Endothelial cell of umbilical vein (primary cell): ENCODE results near the gene SKIL. TPM values are rescaled to one million over a fixed set of nuclear protein-coding genes. Genes with fewer than 3 reads are reported as not detected.

ENCODE experiments used
- BruUV-seq: library from RNA; stranded (reverse); fragments of 400-500 nt; replicated peaks from 2 replicates; lab custom pipeline; 2021; lab: Mats Ljungman, UMichigan
- CTCF ChIA-PET: fragments of 300-600, 350-600 bp; sonication (Branson Sonifier 250); formaldehyde crosslinking; loops from one replicate; lab custom pipeline; 2021; ENCODE audit warnings: antibody characterized with exemption, inconsistent platforms; lab: Charles Lee
- POLR2A ChIA-PET: fragments of 300-600, 350-600 bp; sonication (Branson Sonifier 250); formaldehyde crosslinking; loops from one replicate; lab custom pipeline; 2021; ENCODE audit warnings: antibody characterized with exemption, inconsistent platforms; lab: Charles Lee
- DNase-seq: peaks from one replicate; pipeline ENCODE4 v3.0.0-alpha.2; 2011; ENCODE audit warnings: low read depth, low spot score
- FAIRE-seq: peaks from 2 replicates; lab custom pipeline; 2011; peaks lifted over from hg19 to GRCh38; lab: Jason Lieb, UNC
- H2AFZ ChIP-seq: 2 replicates; pipeline ENCODE4 v1.6.0; 2012; ENCODE audit warnings: low read depth, low read length, control low read depth, inconsistent platforms
- H3K27ac ChIP-seq: 2 replicates; pipeline ENCODE4 v1.5.1; 2011; ENCODE audit warnings: low read depth, mild to moderate bottlenecking, control low read depth, low read length, moderate library complexity; ENCODE audit not compliant: insufficient read depth
- H3K27me3 ChIP-seq, 2 experiments: 2 replicates each; pipeline versions ENCODE4 v1.6.0 to v1.6.1; 2011; ENCODE audit warnings: low read length in 2 of 2, mixed read lengths in 1 of 2; ENCODE audit not compliant: control insufficient read depth in 2 of 2, insufficient read depth in 2 of 2
- H3K36me3 ChIP-seq, 2 experiments: 2 replicates in 1 of 2; 3 replicates in 1 of 2; pipeline ENCODE4 v1.5.1; 2011; ENCODE audit warnings: low read length in 2 of 2, mild to moderate bottlenecking in 1 of 2, moderate library complexity in 1 of 2; ENCODE audit not compliant: control insufficient read depth in 2 of 2, insufficient read depth in 2 of 2; ENCODE audit errors: extremely low read depth in 1 of 2
- H3K4me1 ChIP-seq: 3 replicates; pipeline ENCODE4 v1.5.1; 2011; ENCODE audit warnings: mild to moderate bottlenecking, low read length; ENCODE audit not compliant: control insufficient read depth, insufficient read depth; ENCODE audit errors: extremely low read depth
- H3K4me2 ChIP-seq: 2 replicates; pipeline ENCODE4 v1.6.1; 2011; ENCODE audit warnings: low read length, control low read depth, mixed read lengths; ENCODE audit not compliant: insufficient read depth
- H3K4me3 ChIP-seq, 3 experiments: fragments of 200-600 bp in 1 of 3; sonication (generic), shearing (Covaris generic) in 1 of 3; replicated peaks in 1 of 3; 2 replicates each; pipeline ENCODE4 v1.5.1; 2011 to 2016; ENCODE audit warnings: control low read depth in 3 of 3, low read length in 3 of 3, mild to moderate bottlenecking in 2 of 3, inconsistent platforms in 1 of 3, low read depth in 1 of 3, moderate library complexity in 1 of 3; ENCODE audit not compliant: insufficient read depth in 1 of 3
- H3K79me2 ChIP-seq: 2 replicates; pipeline ENCODE4 v1.6.0; 2012; ENCODE audit warnings: low read length, inconsistent platforms; ENCODE audit not compliant: control insufficient read depth, insufficient read depth
- H3K9ac ChIP-seq: replicated peaks from 2 replicates; pipeline ENCODE3; 2011; ENCODE audit warnings: low read length, control low read depth; ENCODE audit not compliant: insufficient read depth; ENCODE audit errors: extremely low read depth
- H3K9me1 ChIP-seq: replicated peaks from 3 replicates; pipeline ENCODE4 v1.6.0; 2011; ENCODE audit warnings: mild to moderate bottlenecking, low read length; ENCODE audit not compliant: control insufficient read depth, insufficient read depth; ENCODE audit errors: extremely low read depth
- H3K9me3 ChIP-seq: replicated peaks from 2 replicates; pipeline ENCODE4 v1.5.1; 2012; ENCODE audit warnings: low read length, inconsistent platforms; ENCODE audit not compliant: control insufficient read depth, insufficient read depth
- H4K20me1 ChIP-seq: replicated peaks from 2 replicates; pipeline ENCODE3; 2011; ENCODE audit warnings: mild to moderate bottlenecking, low read length; ENCODE audit not compliant: control insufficient read depth, insufficient read depth; ENCODE audit errors: extremely low read depth
- EZH2 ChIP-seq: IDR thresholded peaks from 2 replicates; pipeline ENCODE4 v1.6.1; 2012; ENCODE audit warnings: borderline replicate concordance, low read depth, mild to moderate bottlenecking, moderate library complexity, low read length, inconsistent platforms; ENCODE audit not compliant: severe bottlenecking
- JUN ChIP-seq: IDR thresholded peaks from 2 replicates; pipeline ENCODE4 v1.6.1; 2011; ENCODE audit warnings: borderline replicate concordance, low read depth; ENCODE audit not compliant: insufficient read length, insufficient read depth
- POLR2A ChIP-seq: IDR thresholded peaks from 2 replicates; pipeline ENCODE4 v1.6.1; 2012; ENCODE audit warnings: low read depth, mild to moderate bottlenecking, control low read depth, low read length
- dilution Hi-C: fragments of 300-500 bp; cut with MboI; formaldehyde crosslinking; loops from one replicate; pipeline ENCODE4 v1.15.0; 2019; ENCODE audit warnings: low sequenced_read_pairs; ENCODE audit not compliant: extremely low pct_ligation_motif_present
- intact Hi-C: fragments of 100-400 bp; cut with micrococcal nuclease; formaldehyde crosslinking; loops from one replicate; pipeline ENCODE4 v1.10.0; 2022
- polyA plus RNA-seq, 4 experiments: library from polyadenylated mRNA; depleted of rRNA in 3 of 4; stranded (reverse) in 3 of 4; unstranded in 1 of 4; fragments of >200 nt; gene quantifications; 2 replicates each; pipeline versions ENCODE4 v1.2.1 to v1.2.3, GENCODE V29; 2011 to 2012; ENCODE audit warnings: missing spikeins in 1 of 4
- total RNA-seq: library from RNA; stranded (reverse); gene quantifications from 2 replicates; pipeline ENCODE4 v1.2.3, GENCODE V29; 2021

Gene SKIL
- total and polyA plus RNA-seq, 2 donors (not counting 3 experiments of a cell fraction or from before 2014, with no cell fraction given) = 18.4 to 135 TPM

- no TSS peak for BruUV-seq
- Histone ChIP-seq H3K27ac (peak overlapping the region; percentile 90), H2AFZ (no peak overlapping the region), H3K27me3 (no peaks in the 10 kb centered on the region), H3K4me3 (peak overlapping the region; percentile 67 to 94 (median 86)), H3K36me3 (peaks cover 2 to 14% of the 10 kb centered on the region in 2 experiments), H3K9me3 (no peaks in the 10 kb centered on the region), H3K9me1 (no peaks in the 10 kb centered on the region), H3K4me1 (peaks cover 43% of the 10 kb centered on the region), H4K20me1 (peaks cover 5% of the 10 kb centered on the region), H3K79me2 (peaks cover 82% of the 10 kb centered on the region), H3K9ac (peak overlapping the region; percentile 98), H3K4me2 (peak overlapping the region; percentile 97)
- DNase-seq (no peak), FAIRE-seq (peak; percentile 52)
- ChIA-PET POLR2A (interaction anchor here (0.6 to 1.0 kb wide), 5 partner anchors 8 to 49 kb away, joined by 3 to 6 read pairs (median 3); no protein-coding TSS in a partner anchor), CTCF (interaction anchor here (0.9 to 1.6 kb wide), 7 partner anchors 10 to 451 kb away, joined by 3 to 6 read pairs (median 3); no protein-coding TSS in a partner anchor)
- no peak for TF ChIP-seq JUN
- TF ChIP-seq POLR2A = peak; percentile 15
- intact Hi-C loops (no loop called here), dilution Hi-C loops (no loop called here)
Measured at GRCh38 chr3:170360916-170361315, 3.4 kb downstream of the SKIL start.

- BruUV-seq = no TSS peak
- Histone ChIP-seq H2AFZ (no peak overlapping the region), H3K4me3 (peak overlapping the region; percentile 67 to 94 (median 86)), H3K79me2 (peaks cover 90% of the 10 kb centered on the region), H3K36me3 (peaks cover 5 to 14% of the 10 kb centered on the region in 2 experiments), H3K27me3 (no peaks in the 10 kb centered on the region), H3K9me3 (no peaks in the 10 kb centered on the region), H3K4me2 (peak overlapping the region; percentile 97), H3K27ac (peak overlapping the region; percentile 90), H4K20me1 (peaks cover 5% of the 10 kb centered on the region), H3K9ac (peak overlapping the region; percentile 98), H3K4me1 (peaks cover 43% of the 10 kb centered on the region), H3K9me1 (no peaks in the 10 kb centered on the region)
- DNase-seq (no peak), FAIRE-seq (no peak)
- CTCF ChIA-PET = interaction anchor here (1.3 to 1.6 kb wide), 3 partner anchors 9 to 450 kb away, joined by 3 to 6 read pairs (median 3); no protein-coding TSS in a partner anchor
- intact Hi-C loops = no loop called here
- dilution Hi-C loops = no loop called here
- TF ChIP-seq EZH2 = no peak
- POLR2A ChIA-PET = interaction anchor here (0.6 kb wide), 3 partner anchors 14 to 49 kb away, joined by 3 to 6 read pairs (median 4); no protein-coding TSS in a partner anchor
Measured at GRCh38 chr3:170361711-170362110, 4.2 kb downstream of the SKIL start.
